Measurements from ENCODE around the gene PTGFRN. TPM values are rescaled to one million over a fixed set of nuclear protein-coding genes. Genes with fewer than 3 reads are reported as not detected.

Gene PTGFRN
- total and polyA plus RNA-seq, 9 of the 15 experiments (the other 6 are each of a cell fraction or from before 2014, with no cell fraction given), result 17.3 to 33.1 (median 25.7) TPM

GRCh38 chr1:117025568-117025967 is 115.9 kb downstream of the PTGFRN start:
- DNase-seq (ENCODE audit: extremely low read depth in 1 of 4, low spot score in 3 of 4), result no peak
- Histone ChIP-seq H3K4me2 (ENCODE audit: insufficient read depth, low read length) (no peak overlapping the region), H3K79me2 (ENCODE audit: control insufficient read depth, insufficient read depth, low read length) (no peaks in the 10 kb centered on the region), H3K9me3 (replicated peaks; ENCODE audit: control insufficient read depth, insufficient read depth, low read depth, low read length) (no peaks in the 10 kb centered on the region), H3K27me3 (ENCODE audit: control insufficient read depth in 2 of 2, insufficient read depth in 2 of 2, low read length in 2 of 2) (peaks cover 6 to 24% of the 10 kb centered on the region in 2 experiments), H3K4me1 (replicated peaks in 1 of 2; ENCODE audit: control insufficient read depth in 2 of 2, insufficient read depth in 2 of 2, low read length in 2 of 2) (peaks cover 0 to 6% of the 10 kb centered on the region in 2 experiments; a peak in 2 of 5 replicates), H3K4me3 (no peak overlapping the region), H4K20me1 (replicated peaks; ENCODE audit: control insufficient read depth, insufficient read depth, low read length) (no peaks in the 10 kb centered on the region), H3K27ac (ENCODE audit: extremely low read depth, low read depth, low read length) (no peak overlapping the region), H3K9me1 (ENCODE audit: control insufficient read depth, insufficient read depth, low read length) (no peaks in the 10 kb centered on the region), H2AFZ (ENCODE audit: low read depth, low read length) (no peak overlapping the region), H3K36me3 (ENCODE audit: control insufficient read depth, insufficient read depth, low read length) (no peaks in the 10 kb centered on the region), H3K9ac (ENCODE audit: insufficient read depth in 1 of 2, low read depth in 2 of 2, low read length in 2 of 2) (no peak overlapping the region)
- in situ Hi-C loops (cut with MboI) (no loop called here), intact Hi-C loops (cut with micrococcal nuclease) (no loop called here)
- no peak for TF ChIP-seq MLLT1 (IDR thresholded peaks at IDR 0.05)
- ATAC-seq, result no peak
- 27% methylated on average over 7 of the region's 7 CpGs for WGBS (ENCODE audit: insufficient coverage, low coverage, missing lambda C conversion rate)
- FAIRE-seq, result no peak
- POLR2A ChIA-PET, result interaction anchor here (0.6 to 2.2 kb wide), 2 partner anchors 19 to 179 kb away, joined by 3 to 6 read pairs; no protein-coding TSS in a partner anchor
- BruUV-seq (replicated peaks), result no TSS peak
- CTCF ChIA-PET (ENCODE audit: low intra/inter-chr PET ratio), result no interaction called here

- in situ Hi-C loops (cut with MboI), result no loop called here
- Histone ChIP-seq H2AFZ (ENCODE audit: low read depth, low read length) (no peak overlapping the region), H3K4me1 (replicated peaks in 1 of 2; ENCODE audit: control insufficient read depth in 2 of 2, insufficient read depth in 2 of 2, low read length in 2 of 2) (peaks cover 0 to 4% of the 10 kb centered on the region in 2 experiments; a peak in 2 of 5 replicates), H3K4me3 (no peak overlapping the region), H3K79me2 (ENCODE audit: control insufficient read depth, insufficient read depth, low read length) (no peaks in the 10 kb centered on the region), H3K9me3 (replicated peaks; ENCODE audit: control insufficient read depth, insufficient read depth, low read depth, low read length) (no peaks in the 10 kb centered on the region), H4K20me1 (replicated peaks; ENCODE audit: control insufficient read depth, insufficient read depth, low read length) (no peaks in the 10 kb centered on the region), H3K27me3 (ENCODE audit: control insufficient read depth in 2 of 2, insufficient read depth in 2 of 2, low read length in 2 of 2) (peaks cover 6 to 24% of the 10 kb centered on the region in 2 experiments), H3K9ac (ENCODE audit: insufficient read depth in 1 of 2, low read depth in 2 of 2, low read length in 2 of 2) (no peak overlapping the region), H3K27ac (ENCODE audit: extremely low read depth, low read depth, low read length) (no peak overlapping the region), H3K36me3 (ENCODE audit: control insufficient read depth, insufficient read depth, low read length) (no peaks in the 10 kb centered on the region), H3K4me2 (ENCODE audit: insufficient read depth, low read length) (no peak overlapping the region), H3K9me1 (ENCODE audit: control insufficient read depth, insufficient read depth, low read length) (no peaks in the 10 kb centered on the region)
- no peak for ATAC-seq
- ChIA-PET POLR2A (interaction anchor here (2.2 kb wide), 1 partner anchor 19 kb away, joined by 6 read pairs; no protein-coding TSS in a partner anchor), CTCF (ENCODE audit: low intra/inter-chr PET ratio) (no interaction called here)
- FAIRE-seq, result no peak
- DNase-seq (ENCODE audit: extremely low read depth in 1 of 4, low spot score in 3 of 4), result no peak
- WGBS (ENCODE audit: insufficient coverage, low coverage, missing lambda C conversion rate), result 14% methylated on average over 6 of the region's 6 CpGs
- intact Hi-C loops (cut with micrococcal nuclease), result no loop called here
- no TSS peak for BruUV-seq (replicated peaks)
- TF ChIP-seq SMC3 (conservative IDR thresholded peaks at IDR 0.05; ENCODE audit: insufficient read depth, low read depth, low read length) (no peak), NFATC3 (IDR thresholded peaks at IDR 0.05) (no peak), CTCF (IDR thresholded peaks at IDR 0.05 in 2 of 3, conservative IDR thresholded peaks at IDR 0.05 in 1 of 3; ENCODE audit: insufficient read depth in 2 of 3, low read depth in 1 of 3, low read length in 3 of 3) (no peak), CREM (IDR thresholded peaks at IDR 0.05; ENCODE audit: low read depth) (no peak), POLR2AphosphoS2 (IDR thresholded peaks at IDR 0.05; ENCODE audit: low read length) (no peak), ZFPM2 (CRISPR knock-in tag; IDR thresholded peaks at IDR 0.05) (no peak), EGR1 (conservative IDR thresholded peaks at IDR 0.05) (no peak), CLOCK (CRISPR knock-in tag; IDR thresholded peaks at IDR 0.05; ENCODE audit: borderline replicate concordance) (no peak), SMAD2 (IDR thresholded peaks at IDR 0.05; ENCODE audit: low read depth, low read length) (no peak), MCM2 (IDR thresholded peaks at IDR 0.05; ENCODE audit: low read depth) (no peak)
Observed at GRCh38 chr1:117026361-117026760, 116.6 kb downstream of the PTGFRN start.
